HG03520 (cell line): ENCODE results near the gene CD28.

Source experiments
- ATAC-seq: cut with Tn5 transposase; IDR thresholded peaks from one replicate; pipeline ENCODE4 v1.9.1; 2021; ENCODE audit warnings: mild to moderate bottlenecking, moderate library complexity; ENCODE audit not compliant: unreplicated experiment

The CD28 gene

DNA sequence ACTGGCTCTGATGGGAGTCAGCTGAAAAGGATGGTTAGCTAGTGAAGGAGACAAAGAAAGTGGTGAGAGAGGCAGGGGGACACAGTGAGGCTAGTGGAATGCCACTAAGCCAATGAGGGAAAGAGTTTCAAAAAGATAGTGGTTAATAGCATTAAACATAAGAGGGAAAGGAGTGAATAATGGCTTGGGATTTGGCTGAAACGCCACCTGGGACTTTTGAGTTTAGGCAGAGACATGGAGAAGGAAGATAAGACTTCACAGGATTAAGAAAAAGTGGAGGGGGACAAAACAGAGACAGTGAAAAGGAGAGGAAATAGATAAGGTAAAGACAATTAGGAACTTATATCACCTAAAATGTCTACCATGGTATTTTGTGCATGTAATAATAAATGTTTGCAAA lies 6.9 kb downstream of the CD28 start:
- ATAC-seq = no peak

DNA sequence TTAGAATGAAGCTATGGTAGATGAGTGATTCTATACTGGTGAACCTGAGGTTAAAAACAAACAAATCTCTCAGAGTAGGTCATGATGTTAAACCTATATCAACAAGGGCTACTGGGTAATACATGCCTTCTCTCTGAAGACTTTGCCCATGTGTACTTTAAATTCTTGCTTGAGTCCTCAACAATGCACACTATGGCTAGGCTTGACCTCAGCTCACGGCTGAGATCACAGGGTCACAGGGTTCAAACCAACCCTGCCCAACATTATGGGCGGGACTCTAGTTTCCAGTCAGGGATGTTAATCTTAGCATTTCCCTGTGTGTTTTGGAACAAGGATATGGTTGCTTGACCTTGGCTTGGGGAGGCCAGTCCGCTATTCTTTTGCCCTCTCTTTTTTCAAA lies 7.7 kb downstream of the CD28 start:
- ATAC-seq = no peak

DNA sequence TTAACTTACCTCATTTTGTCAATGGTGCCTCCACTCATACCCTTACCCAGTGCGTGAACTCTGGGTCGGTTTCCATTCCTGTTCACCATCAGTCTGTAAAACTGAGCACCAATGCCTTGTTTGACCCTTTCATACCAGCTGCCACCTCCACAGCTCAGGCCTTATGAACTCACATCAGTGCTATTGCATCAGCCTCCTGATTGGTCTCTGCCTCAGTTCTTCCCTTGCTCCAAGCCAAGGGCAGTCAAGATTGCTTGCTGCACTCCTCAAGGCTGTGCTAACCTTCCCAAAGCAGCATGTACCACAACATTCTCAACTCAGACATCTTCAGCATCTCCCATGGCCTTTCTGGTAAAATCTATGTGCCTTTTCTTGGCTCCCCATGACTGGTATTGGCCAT lies 9.3 kb downstream of the CD28 start:
- no peak for ATAC-seq

DNA sequence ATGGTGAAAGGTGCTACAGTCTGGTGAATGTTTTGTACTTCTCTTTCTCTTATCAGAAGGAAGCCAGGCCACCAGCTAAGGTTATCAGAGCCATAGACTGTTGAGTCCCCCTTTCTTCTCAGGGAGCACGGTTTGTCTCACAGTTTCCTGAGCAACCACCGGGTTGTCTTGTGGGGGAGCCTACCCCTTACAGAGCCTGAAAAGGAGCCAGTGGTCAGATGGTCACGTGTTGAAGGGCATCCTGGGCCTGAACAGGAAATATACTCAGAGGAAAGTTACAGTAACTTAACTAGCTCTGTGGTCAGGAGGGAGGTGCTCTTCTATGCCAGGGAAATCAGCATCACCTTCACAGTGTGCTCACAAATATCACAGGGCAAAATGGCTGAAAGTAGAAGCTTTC lies 11.6 kb downstream of the CD28 start:
- ATAC-seq = peak; percentile 83

DNA sequence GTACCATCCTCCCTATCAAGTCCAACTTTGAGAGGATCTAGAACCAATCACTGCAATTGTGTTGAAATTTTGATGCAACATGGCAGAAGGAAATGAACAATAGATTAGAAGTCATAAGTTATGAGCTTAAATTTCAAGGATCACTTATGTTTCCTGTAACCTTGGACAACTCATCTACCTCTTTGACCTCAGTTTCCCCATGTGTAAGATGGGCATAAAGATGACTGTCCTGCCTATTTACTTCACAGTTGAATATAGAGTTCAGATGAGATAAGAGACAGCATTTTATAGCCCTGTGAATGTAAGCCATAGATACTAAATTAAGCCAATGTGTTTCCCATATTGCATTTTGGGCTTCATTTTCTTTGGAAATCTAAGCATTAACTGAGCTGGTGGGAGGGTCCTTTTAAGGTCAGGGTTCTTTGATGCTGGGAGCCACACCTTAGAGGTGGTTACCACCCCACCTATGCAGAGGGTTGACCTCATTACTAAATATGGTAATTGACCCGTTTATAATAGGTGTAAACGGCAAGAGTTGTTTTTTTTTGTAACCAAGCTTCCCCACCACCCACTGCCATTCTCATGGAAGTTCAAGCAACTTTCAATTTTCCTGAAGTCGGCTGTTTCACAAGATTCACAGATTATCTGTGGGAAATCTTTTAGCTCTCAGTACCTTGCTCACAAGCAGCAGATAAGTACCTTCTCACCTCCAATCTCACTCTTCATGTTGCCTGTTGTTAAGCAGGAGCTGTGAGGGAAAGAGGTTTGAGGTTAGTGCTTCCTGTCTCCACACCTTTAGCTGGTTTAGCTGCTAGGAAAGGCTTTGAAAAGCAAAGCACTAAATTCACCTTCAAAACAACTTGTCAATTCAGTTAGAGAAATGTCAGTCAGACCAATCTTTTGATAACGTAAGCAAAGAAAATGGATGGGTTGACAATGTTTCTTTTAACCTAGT lies 13.3 kb downstream of the CD28 start:
- no peak for ATAC-seq

DNA sequence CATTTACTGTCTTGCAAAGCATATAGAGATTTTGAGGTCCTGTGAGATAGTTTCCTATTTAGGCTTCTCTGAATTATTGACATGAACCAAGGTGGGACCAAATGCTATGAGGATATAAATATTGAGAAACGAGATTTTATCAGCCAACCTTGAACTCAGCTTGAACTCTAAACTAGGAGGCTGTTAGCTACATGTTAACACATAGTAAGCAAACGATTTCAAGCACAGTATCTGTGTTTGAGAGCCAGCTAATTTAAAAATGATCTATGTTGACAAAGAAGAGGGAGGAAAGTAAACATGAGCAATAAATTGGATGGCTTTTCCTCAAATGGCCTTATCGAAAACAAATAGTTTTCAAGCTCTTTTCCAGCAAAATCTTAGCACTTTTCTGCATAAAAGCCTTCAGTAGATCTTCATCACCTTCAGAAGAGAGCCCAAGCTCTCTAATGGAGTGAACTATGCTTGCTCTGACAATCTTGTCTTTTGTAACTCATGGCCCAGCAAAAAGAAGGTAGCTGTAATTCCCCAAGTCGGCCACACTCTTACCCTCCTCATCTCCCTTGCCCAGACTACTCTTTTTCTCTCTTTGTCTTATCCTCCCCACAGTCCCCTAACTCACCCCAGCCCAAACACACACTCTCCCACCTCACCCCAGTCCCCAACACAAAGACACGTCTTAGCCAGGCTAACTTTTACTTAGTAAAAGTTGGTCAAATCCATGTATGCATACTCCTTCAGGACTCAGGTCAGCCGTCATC lies 14.7 kb downstream of the CD28 start:
- ATAC-seq = no peak

DNA sequence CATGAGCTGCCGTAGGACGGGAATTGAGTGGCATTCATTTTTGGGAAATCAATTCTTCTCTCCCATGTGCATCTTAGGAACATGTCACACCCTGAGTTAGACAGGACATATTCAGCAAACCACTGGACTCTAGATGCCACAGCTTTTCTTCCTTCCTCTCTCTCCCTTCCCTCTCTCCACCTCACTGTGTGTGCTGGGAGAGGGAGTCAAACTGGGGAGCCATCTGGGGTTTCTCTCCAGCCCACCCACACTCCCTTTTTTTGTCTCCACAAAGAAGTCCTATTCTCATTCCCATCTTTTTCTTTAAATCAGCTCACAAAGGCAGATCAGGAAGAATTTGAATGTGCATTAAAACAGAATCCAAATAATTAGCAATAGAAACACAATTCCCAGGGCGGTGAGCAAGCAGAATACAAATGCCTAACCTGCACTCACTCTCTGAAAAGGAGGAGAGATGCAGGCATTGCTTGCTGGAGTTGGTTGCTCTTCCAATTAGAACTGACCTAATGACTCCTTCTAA lies 15.4 kb downstream of the CD28 start:
- ATAC-seq = no peak

DNA sequence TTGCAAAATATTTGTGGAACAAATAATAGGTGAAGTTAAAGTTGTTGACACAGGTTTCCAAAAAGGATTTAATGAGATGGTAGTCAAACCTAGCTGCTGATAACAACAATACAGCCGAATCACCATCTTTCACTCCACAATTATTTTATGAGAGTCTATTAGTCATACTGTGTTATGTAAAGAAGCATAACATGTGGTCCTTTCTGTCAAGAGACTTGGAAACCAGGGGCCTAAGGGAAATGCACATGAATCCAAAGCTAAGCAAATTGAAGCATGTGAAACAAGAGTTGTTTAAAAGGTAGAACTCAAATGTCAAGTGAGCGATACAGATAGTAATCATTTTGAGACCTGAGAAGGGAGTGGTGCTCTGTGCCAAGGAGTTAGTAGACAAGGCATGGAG lies 16.0 kb downstream of the CD28 start:
- no peak for ATAC-seq

DNA sequence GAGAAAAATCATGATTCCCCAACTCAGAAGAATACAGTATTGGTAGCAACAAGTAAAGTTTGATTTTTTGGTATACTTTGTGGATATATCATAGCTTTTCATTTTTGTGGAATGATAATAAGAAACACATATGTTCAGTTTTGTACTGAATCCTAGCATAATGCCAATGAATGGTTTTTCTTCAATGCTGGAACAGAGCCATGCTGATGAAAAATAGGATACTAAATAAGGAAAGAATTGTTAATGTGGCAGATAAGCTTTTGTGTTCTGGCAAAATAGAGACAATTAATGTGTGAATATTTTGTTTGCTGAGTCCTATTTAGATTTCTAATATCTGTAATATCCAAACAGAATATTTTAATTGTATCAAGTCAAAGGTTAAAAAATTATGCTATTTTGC lies 21.9 kb downstream of the CD28 start:
- no peak for ATAC-seq

DNA sequence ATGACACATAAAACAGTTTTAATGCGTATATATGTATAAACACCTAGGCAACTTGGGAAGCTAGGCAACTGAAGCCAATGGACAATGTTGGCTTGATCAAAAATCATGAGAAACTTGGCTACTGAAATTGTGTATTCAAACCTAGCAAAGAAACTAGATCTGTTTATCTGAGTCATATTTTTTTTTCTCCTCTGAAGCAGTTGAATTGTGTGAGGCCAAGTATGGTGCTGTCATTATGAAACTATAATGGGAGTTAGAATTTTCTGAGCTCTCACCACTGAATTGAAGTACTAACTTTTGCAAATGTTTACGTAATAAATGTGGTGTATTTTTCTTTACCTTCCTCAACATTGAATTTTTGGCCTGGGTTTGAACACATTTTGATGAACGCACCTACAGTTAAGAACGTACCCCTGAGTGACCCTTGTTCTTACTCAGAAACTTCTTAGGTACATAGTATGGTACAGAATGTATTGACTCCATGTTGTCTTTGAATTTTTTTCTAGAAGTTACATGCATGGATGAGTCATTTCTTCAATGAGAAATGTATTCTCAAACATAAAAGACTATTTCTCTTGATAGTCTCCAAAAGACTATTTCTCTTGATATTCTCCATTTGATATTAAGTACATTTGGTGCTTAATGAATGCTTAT lies 23.8 kb downstream of the CD28 start:
- peak; percentile 43 for ATAC-seq

DNA sequence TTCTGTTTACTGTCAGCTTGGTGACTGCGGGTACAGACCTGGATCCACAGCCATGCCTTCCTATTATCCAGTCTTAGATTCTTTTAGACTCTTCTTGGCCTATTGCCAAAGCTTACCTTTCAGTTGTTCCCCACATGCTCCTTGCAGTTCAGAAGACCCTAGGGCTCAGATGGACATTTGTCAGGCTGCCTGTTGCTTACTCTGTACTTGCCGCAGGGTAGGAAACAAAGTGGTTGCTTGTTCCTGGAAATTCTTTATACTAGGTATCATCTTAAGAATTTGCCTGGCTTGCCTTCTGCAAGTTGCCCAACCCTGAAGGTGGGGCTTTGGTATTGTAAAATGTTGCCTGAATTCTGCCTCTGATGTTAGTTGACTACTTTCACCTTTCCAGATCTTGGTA lies 24.4 kb downstream of the CD28 start:
- ATAC-seq = no peak

DNA sequence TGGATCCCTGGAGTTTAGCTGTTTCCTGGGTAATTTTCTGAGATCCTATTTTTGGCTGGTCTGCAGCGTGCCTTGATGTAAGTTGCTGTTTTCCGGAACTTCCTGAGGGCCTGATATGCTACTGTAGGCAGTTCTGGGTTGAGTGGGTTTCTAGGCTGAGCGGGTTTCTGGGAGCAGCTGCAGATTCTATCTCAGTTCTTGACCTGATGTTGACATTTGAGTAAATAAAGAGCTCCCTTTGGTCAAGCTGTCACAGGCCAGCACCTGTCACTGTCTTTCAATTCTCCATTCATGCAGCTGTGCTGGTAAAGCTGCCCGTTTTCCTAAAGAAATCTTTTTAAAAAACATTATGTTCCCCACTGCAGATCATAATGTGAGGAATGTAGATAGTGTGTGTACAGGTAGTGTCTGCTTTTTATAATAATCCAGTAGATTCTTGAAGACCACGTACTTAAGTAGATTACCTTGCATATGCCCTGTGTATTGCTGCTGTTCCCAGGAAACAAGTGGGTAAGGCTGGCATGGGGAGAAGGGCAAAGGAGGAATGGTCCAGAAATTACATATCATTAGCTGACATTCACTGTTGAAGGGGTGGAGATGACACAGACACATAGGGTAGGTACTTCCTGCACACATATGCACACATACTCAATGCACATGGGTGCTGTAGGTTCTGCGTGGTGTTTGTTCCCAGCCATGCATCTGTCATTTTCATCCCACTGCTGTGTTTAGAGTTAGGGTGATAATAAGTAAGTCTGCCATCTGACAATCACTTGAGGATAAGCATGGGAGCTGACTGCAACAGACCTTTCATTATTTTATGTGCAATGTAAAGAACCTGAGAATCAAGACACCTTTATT lies 25.9 kb downstream of the CD28 start:
- no peak for ATAC-seq

DNA sequence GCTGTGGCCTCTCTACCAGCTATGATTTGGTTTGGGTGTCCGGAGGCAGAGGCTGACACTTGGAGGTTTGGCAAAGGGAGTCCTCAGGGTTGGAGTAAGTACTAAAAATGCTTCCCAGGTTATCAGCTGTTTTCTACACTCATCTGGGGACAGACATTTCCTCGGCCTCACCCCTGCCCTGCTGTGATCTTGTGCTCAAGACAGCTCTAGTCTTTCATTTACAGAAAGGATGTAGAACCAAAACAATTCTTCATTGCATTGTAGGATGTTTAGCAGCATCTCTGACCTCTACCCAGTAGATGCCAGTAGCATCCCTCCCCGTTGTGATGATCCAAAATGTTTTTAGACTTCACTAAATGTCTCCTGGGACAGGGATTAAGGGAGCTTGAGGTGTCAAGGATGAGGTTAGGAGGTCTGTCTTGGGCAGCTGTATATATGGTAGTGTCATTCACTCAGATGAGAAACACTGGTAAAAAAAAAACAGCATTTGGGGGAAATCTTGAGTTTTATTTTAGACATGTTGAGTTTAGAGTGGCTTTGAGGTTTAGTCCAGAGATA lies 26.6 kb downstream of the CD28 start:
- no peak for ATAC-seq

DNA sequence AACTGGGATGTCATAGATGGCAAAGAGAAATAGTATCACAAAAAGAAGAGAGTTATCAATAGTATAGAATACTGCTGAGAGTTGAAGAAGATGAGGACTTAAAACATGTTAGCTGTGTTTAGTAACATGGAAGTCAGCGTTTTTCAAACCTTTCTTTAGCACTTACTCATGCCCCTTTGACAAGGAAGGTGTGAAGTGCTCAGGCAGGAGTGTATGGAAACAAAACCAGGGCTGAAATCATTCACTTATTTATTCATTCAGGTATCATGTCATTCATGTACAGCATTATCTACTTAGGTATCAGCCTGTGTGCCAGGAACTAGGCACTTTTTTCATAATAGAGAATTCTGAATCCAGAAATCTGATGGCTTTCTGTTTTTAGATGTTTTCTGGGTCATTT lies 27.2 kb downstream of the CD28 start:
- no peak for ATAC-seq

DNA sequence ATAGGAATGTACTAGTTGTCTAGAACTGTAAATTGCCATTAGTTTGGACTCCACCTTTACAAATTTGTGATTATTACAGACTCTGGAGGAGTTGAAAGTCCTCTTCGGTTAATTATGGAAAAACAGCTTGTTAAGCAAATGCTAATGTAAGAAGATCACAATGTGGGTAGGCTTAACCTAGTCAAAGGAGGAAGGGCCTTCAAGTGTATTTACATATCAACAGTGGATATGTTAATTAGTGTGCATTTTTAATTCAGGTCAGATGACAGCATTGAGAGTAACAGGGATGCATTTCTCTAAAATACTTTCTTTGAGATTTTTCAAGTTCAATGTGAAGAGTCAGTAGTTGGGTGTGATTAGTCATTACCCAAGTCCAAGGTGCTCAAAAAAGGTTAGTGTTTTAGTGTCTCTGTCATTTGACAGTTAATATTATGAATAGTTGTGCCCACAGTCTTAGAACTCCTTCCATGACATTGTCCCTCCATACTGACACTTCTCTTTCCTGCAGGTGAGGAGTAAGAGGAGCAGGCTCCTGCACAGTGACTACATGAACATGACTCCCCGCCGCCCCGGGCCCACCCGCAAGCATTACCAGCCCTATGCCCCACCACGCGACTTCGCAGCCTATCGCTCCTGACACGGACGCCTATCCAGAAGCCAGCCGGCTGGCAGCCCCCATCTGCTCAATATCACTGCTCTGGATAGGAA lies 28.0 kb downstream of the CD28 start:
- no peak for ATAC-seq

DNA sequence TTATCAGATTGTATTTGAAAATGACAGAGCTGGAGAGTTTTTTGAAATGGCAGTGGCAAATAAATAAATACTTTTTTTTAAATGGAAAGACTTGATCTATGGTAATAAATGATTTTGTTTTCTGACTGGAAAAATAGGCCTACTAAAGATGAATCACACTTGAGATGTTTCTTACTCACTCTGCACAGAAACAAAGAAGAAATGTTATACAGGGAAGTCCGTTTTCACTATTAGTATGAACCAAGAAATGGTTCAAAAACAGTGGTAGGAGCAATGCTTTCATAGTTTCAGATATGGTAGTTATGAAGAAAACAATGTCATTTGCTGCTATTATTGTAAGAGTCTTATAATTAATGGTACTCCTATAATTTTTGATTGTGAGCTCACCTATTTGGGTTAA lies 30.9 kb downstream of the CD28 start:
- peak; percentile 71 for ATAC-seq

DNA sequence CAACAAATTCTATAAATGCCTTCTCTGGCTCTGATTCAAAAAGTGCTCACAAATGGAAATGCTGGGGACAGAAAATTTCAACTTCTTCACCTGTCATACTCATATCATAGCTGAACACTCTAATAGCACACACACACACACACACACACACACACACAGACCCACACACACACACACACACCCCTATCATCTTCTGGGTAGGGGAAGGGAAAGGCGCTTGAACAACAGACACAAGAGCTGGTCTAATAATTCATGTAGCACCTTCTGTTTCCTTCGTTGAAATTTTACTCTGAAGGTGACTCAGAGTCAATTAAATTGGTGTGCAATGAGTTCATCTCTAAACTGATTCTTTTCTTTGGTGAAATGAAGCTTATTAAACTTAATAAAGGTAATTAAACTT lies 32.9 kb downstream of the CD28 start:
- no peak for ATAC-seq

DNA sequence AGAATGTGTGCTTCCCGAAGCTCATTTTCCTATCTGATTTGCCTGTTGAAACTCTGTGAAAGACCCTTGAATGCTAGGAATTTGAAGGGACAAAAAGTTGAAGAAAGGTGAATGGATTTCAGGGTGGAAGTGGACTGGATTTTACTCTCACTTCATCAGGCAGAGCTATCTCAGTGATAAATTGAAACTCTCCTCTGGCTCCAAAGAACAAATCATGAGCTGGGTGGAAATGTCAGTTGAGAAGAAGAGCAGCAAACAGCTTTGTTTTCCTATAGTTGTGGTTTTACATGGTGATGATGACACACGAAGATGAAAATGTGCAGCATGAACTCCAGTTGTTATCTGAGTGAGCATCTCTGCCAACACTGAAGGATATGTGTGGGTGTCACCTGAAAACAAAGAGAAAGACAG lies 34.4 kb downstream of the CD28 start:
- no peak for ATAC-seq

DNA sequence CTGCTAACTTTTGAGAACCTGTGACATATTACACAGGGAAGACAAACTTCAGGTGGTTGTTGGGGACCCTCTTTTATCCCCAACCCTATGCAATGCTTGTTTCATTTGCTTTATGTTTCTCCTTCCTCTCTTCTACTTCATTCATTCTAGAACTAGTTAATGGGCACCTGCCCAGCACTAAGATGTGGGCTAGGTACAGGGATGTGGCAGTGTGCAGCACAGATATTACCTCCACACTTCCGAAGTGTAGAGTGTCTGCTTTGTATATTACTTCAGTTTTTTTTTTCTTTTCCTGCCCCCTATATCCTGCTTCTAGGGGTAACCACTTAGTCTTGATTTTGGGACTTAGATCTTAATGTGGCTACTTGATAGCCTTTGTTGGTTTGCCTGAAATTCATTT lies 35.1 kb downstream of the CD28 start:
- no peak for ATAC-seq
